ENCODE data around the gene BRD1.

DNA sequence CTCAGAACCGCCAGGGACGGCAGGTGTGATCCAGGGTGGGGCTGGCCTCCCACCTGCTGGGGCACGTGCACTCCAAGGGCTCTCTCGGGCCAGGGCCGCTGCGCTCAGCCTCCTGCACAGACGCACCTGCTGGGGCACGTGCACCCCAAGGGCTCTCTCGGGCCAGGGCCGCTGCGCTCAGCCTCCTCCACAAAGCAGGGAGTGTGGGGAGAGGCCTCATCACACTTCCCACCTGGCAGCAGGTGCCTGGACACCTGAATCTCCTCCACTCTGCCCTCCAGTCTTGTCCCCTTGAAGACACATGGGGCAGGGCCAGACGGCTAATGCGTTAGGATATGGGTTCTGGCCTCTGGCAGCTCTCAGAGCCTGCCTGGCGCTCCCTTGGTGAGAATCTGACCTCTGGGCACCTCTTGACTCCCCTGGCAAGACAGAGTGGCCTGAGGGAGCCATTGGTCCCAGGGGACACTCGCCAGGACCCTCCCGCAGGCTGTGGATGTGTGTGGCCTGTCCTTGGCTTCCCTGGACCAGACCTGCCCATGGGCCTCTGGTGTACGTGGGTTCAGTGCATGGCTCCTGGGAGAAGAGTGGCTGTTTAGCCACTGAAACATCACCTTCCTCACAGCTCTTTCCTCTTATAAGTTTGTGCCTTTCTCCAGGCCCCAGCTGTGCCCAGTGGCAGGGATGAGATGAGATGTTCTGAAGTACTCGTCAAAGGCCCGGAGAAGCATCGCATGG, 73.5 kb downstream of the BRD1 start:
- TF ChIP-seq POLR2A (IDR thresholded peaks at IDR 0.05; ENCODE audit: low read depth, low read length) (no peak), POLR2AphosphoS5 (IDR thresholded peaks at IDR 0.05; ENCODE audit: low read depth, low read length) (no peak), TAF1 (IDR thresholded peaks at IDR 0.05; ENCODE audit: low read depth, low read length) (no peak), SPI1 (IDR thresholded peaks at IDR 0.05; ENCODE audit: low read depth, low read length) (no peak)
